K562 (cell line): ENCODE data around the gene TRDN.

ENCODE experiments used
- CEBPB ChIP-seq: fragments of 450-650 bp; IDR thresholded peaks from 2 replicates; pipeline ENCODE4 v1.6.1; 2016; ENCODE audit warnings: missing genetic modification characterization, missing compliant biosample characterization
- CTCF ChIP-seq, 3 experiments: IDR thresholded peaks in 2 of 3; conservative IDR thresholded peaks in 1 of 3; 2 replicates each; pipeline ENCODE4 v1.5.1; 2011 to 2012; ENCODE audit warnings: low read length in 3 of 3, mild to moderate bottlenecking in 3 of 3, control low read depth in 2 of 3, improper control_type of control experiment in 1 of 3, inconsistent platforms in 1 of 3, low read depth in 1 of 3, mixed read lengths in 1 of 3, moderate library complexity in 1 of 3; ENCODE audit not compliant: insufficient read depth in 2 of 3
- MAX ChIP-seq: sonication (generic); formaldehyde crosslinking; IDR thresholded peaks from 2 replicates; pipeline ENCODE4 v1.9.0; 2022; ENCODE audit warnings: mild to moderate bottlenecking, missing genetic modification reagents
- POLR2A ChIP-seq: fragments of 450-650 bp; conservative IDR thresholded peaks from 2 replicates; pipeline ENCODE4 v1.6.1; 2016
- POLR2AphosphoS5 ChIP-seq: IDR thresholded peaks from 2 replicates; pipeline ENCODE4 v1.6.1; 2011; ENCODE audit warnings: mild to moderate bottlenecking, low read depth, low read length, moderate library complexity; ENCODE audit not compliant: control insufficient read depth, insufficient read depth
- SAFB2 ChIP-seq: fragments of 200-400 bp; formaldehyde crosslinking; IDR thresholded peaks from 2 replicates; pipeline ENCODE4 v1.6.1; 2018; ENCODE audit warnings: borderline replicate concordance, low read length, low read depth, moderate library complexity; ENCODE audit not compliant: severe bottlenecking
- SP2 ChIP-seq: IDR thresholded peaks from 2 replicates; pipeline ENCODE4 v1.6.1; 2011; ENCODE audit warnings: mild to moderate bottlenecking, low read depth, low read length, moderate library complexity; ENCODE audit not compliant: poor library complexity, severe bottlenecking; ENCODE audit errors: extremely low read depth
- TAF1 ChIP-seq: IDR thresholded peaks from 2 replicates; pipeline ENCODE4 v1.6.1; 2011; ENCODE audit warnings: mild to moderate bottlenecking, low read length, moderate library complexity; ENCODE audit not compliant: insufficient read depth, control insufficient read depth, severe bottlenecking; ENCODE audit errors: extremely low read depth
- TBL1XR1 ChIP-seq, 2 experiments: IDR thresholded peaks; 2 replicates each; pipeline ENCODE4 v1.6.1; 2012; ENCODE audit warnings: improper control_type of control experiment in 2 of 2, low read length in 2 of 2, mild to moderate bottlenecking in 1 of 2
- ZFX ChIP-seq: sonication (generic); formaldehyde crosslinking; IDR thresholded peaks from 2 replicates; pipeline ENCODE4 v1.8.0; 2022; ENCODE audit warnings: mild to moderate bottlenecking, missing genetic modification reagents, moderate library complexity
- ZNF121 ChIP-seq: sonication (generic); formaldehyde crosslinking; conservative IDR thresholded peaks from 2 replicates; pipeline ENCODE4 v1.8.0; 2022; ENCODE audit warnings: missing genetic modification reagents
- ZNF707 ChIP-seq: fragments of 250-450 bp; sonication (Bioruptor Pico); conservative IDR thresholded peaks from 2 replicates; pipeline ENCODE4 v1.8.0; 2022; ENCODE audit warnings: inconsistent platforms, mild to moderate bottlenecking, moderate library complexity
- TF ChIP-seq, protein P1 (sequence below): fragments of 150-350 bp; conservative IDR thresholded peaks from 2 replicates; pipeline ENCODE4 v1.6.1; 2014; ENCODE audit warnings: low read length
- TF ChIP-seq, protein P2 (sequence below): sonication (generic); formaldehyde crosslinking; IDR thresholded peaks from 2 replicates; pipeline ENCODE4 v1.8.1; 2023; ENCODE audit warnings: mild to moderate bottlenecking, missing genetic modification reagents

GRCh38 chr6:123489589-123489988 is 147.2 kb downstream of the TRDN start:
- TF ChIP-seq CTCF (IDR thresholded peaks at IDR 0.05 in 2 of 3, conservative IDR thresholded peaks at IDR 0.05 in 1 of 3; ENCODE audit: insufficient read depth in 2 of 3, low read depth in 1 of 3, low read length in 3 of 3) (no peak), ZNF707 (CRISPR knock-in tag) (no peak), CEBPB (tag) (peak; percentile 81), ZFX (CRISPR knock-in tag) (no peak), SAFB2 (no peak), ZNF121 (no peak), SP2 (no peak), POLR2AphosphoS5 (no peak), TBL1XR1 (IDR thresholded peaks at IDR 0.05; ENCODE audit: low read length in 2 of 2) (no peak), MAX (CRISPR knock-in tag) (no peak), POLR2A (no peak), TAF1 (no peak)
- TF ChIP-seq, protein P1, sequence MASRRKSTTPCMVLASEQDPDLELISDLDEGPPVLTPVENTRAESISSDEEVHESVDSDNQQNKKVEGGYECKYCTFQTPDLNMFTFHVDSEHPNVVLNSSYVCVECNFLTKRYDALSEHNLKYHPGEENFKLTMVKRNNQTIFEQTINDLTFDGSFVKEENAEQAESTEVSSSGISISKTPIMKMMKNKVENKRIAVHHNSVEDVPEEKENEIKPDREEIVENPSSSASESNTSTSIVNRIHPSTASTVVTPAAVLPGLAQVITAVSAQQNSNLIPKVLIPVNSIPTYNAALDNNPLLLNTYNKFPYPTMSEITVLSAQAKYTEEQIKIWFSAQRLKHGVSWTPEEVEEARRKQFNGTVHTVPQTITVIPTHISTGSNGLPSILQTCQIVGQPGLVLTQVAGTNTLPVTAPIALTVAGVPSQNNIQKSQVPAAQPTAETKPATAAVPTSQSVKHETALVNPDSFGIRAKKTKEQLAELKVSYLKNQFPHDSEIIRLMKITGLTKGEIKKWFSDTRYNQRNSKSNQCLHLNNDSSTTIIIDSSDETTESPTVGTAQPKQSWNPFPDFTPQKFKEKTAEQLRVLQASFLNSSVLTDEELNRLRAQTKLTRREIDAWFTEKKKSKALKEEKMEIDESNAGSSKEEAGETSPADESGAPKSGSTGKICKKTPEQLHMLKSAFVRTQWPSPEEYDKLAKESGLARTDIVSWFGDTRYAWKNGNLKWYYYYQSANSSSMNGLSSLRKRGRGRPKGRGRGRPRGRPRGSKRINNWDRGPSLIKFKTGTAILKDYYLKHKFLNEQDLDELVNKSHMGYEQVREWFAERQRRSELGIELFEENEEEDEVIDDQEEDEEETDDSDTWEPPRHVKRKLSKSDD: no peak
- TF ChIP-seq, protein P2, sequence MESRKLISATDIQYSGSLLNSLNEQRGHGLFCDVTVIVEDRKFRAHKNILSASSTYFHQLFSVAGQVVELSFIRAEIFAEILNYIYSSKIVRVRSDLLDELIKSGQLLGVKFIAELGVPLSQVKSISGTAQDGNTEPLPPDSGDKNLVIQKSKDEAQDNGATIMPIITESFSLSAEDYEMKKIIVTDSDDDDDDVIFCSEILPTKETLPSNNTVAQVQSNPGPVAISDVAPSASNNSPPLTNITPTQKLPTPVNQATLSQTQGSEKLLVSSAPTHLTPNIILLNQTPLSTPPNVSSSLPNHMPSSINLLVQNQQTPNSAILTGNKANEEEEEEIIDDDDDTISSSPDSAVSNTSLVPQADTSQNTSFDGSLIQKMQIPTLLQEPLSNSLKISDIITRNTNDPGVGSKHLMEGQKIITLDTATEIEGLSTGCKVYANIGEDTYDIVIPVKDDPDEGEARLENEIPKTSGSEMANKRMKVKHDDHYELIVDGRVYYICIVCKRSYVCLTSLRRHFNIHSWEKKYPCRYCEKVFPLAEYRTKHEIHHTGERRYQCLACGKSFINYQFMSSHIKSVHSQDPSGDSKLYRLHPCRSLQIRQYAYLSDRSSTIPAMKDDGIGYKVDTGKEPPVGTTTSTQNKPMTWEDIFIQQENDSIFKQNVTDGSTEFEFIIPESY: no peak
